IPS DF 6.9 (cell line): Measurements from ENCODE around the gene TELO2.

Experiments used
- DNase-seq: peaks from one replicate; pipeline ENCODE4 v3.0.0-alpha.2; 2013; ENCODE audit warnings: low read depth, low spot score
- H3K27ac ChIP-seq: one replicate; pipeline ENCODE4 v1.5.1; 2013; ENCODE audit warnings: low read length, control low read depth
- H3K27me3 ChIP-seq: 2 replicates; pipeline ENCODE4 v1.6.1; 2013; ENCODE audit warnings: mild to moderate bottlenecking, low read length; ENCODE audit not compliant: control insufficient read depth, insufficient read depth
- H3K36me3 ChIP-seq: 2 replicates; pipeline ENCODE4 v1.6.1; 2013; ENCODE audit warnings: low read length; ENCODE audit not compliant: control insufficient read depth, insufficient read depth
- H3K4me1 ChIP-seq: 2 replicates; pipeline ENCODE4 v1.6.1; 2013; ENCODE audit warnings: low read length; ENCODE audit not compliant: control insufficient read depth, insufficient read depth
- H3K4me3 ChIP-seq: 2 replicates; pipeline ENCODE4 v1.5.1; 2013; ENCODE audit warnings: mild to moderate bottlenecking, low read length
- H3K9me3 ChIP-seq: 2 replicates; pipeline ENCODE4 v1.6.1; 2013; ENCODE audit warnings: low read length, inconsistent platforms; ENCODE audit not compliant: control insufficient read depth, insufficient read depth
- WGBS: extraction: QIAGEN DNeasy Blood & Tissue Kit; methylation state at CpG from one replicate; pipeline ENCODE4 v1.1.7; 2013; ENCODE audit warnings: mixed read lengths, missing lambda C conversion rate; ENCODE audit not compliant: insufficient read length, insufficient coverage; 5-methylcytosine and 5-hydroxymethylcytosine counted together

Gene TELO2

DNA sequence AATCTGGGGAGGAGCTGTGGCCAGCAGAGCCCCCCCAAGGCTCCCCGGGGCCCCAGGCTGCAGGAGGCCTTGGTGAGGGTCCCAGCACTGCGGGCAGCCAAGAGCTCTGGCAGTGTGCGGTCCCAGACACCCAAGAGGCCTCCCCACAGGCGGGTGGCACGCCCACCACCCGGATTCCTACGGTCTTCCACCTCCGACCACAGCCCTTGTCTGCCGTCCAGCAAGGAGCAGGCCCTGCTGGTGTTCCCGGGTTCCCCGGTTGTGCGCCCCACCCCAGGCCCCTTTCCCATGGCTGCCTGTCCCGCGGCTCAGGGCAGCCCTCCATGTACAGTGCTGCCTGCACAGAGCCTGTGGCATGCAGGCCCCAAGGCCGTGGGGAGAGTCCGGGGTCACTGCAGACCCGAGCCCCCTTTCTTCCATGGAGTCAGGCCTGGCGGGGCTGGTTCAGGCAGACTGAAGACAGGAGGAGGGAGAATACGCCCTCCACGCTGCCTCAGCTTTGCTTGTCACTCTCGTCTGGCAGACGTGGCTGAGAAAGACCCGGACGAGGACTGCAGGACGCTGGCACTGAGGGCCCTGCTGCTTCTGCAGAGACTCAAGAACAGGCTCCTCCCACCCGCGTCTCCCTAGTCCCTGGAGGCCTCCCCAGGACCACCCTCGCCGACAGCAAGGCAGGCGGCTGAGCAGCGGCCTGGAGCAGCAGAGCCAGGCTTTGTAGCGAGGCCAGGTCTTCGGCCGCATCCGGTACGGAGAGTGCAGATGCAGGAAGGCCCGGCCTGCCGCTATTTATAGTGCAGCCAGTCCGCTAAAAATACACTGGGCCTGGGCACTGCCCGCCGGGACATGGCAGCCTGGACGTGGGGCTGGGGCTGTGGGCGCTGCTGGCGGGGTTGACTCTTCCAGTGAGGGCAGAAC lies 16.4 kb downstream of the TELO2 start:
- H3K27ac ChIP-seq = no peak overlapping the region
- H3K36me3 ChIP-seq = peaks cover 30% of the 10 kb centered on the region; the same call in 1 of the 2 replicates
- no CpG with 5 or more reads among the region's 44 CpGs for WGBS
- H3K4me3 ChIP-seq = no peak overlapping the region
- H3K9me3 ChIP-seq = no peaks in the 10 kb centered on the region
- H3K4me1 ChIP-seq = no peaks in the 10 kb centered on the region
- H3K27me3 ChIP-seq = no peaks in the 10 kb centered on the region
- DNase-seq = no peak

DNA sequence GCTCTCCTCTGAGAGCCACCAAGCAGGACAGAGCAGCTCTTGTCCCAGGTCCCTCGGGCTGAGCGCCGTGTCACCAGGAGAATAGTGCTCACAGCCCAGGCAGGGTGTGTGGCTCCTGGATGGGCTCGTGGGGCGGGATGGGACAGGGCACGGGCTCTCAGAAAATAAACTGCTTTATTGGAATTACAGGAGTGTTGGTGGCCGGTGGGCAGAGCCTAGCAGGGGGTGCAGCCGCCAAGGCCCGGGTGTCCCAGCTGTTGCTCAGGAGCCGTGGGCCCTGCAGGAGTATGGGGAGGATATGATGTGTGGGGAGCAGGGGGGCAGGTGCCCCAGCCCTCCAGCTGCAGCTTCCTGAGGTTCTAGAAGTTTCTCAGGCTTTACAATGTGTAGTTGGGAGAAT lies 17.1 kb downstream of the TELO2 start:
- H3K36me3 ChIP-seq = peaks cover 29% of the 10 kb centered on the region; the same call in 1 of the 2 replicates
- no peak overlapping the region for H3K27ac ChIP-seq
- H3K27me3 ChIP-seq = no peaks in the 10 kb centered on the region
- H3K4me1 ChIP-seq = no peaks in the 10 kb centered on the region
- no CpG with 5 or more reads among the region's 10 CpGs for WGBS
- H3K4me3 ChIP-seq = no peak overlapping the region
- DNase-seq = no peak
- no peaks in the 10 kb centered on the region for H3K9me3 ChIP-seq

DNA sequence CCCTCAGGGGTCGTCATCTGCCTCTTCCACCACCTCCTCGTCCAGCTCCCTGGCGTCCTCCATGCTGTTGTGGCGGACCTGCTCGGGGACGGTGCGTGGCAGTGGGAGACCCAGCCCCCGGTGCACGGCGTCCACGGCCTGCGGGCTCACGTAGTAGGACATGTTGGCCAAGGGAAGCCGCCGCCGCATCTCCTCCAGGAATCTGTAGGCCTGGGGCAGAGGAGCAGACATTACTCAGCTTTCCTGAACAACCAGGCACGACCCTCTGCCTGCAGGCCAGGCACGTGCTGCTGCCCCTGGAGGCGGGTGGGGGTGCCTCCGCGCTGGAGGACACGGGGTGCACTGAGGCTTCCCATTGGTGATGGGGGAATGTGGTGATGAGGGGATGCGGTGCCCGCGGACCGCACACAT lies 17.8 kb downstream of the TELO2 start:
- peaks cover 22% of the 10 kb centered on the region; the same call in 1 of the 2 replicates for H3K36me3 ChIP-seq
- H3K27ac ChIP-seq = no peak overlapping the region

DNA sequence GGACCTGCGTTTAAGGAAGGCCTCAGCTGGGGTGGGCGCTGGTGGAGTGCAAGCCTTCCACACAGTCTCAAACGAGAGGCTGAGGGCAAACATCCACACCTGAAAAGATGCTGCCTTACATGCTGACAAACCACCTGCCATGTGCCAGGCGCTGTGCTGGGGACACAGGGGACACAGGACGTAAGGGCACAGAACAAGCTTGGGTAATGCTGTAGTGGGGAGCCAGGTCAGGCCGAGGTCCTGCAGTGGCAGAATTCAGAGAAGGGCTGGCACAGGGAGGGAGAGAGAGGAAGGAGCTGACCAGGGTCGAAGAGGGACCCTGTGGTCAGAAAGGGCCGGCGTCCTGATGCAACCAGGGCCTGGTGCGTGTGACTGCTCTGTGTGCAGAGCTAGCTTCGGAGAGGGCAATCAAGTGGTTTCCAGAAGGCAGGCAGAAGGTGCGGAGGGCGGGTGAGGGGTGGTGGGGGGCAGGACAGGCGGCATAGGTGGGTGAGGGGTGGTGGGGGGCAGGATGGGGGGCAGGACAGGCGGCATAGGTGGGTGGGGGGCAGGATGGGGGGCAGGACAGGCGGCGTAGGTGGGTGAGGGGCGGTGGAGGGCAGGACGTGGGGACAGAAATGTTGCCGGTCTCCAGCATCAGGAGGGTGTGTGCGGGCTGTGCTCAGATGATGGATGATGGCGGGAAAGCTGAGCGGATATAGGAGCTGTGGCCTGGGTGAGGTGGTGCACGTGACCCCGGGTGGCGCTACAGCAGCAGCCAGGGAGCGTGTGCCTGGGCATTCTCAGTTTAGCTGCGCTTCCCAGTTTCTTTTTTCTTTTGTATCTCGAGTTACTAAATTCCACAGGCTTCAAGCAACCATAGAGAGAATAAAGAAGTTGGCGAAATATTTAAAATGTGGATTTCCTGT lies 18.8 kb downstream of the TELO2 start:
- H3K4me3 ChIP-seq = no peak overlapping the region
- no peaks in the 10 kb centered on the region for H3K9me3 ChIP-seq
- peaks cover 17% of the 10 kb centered on the region; the same call in 1 of the 2 replicates for H3K36me3 ChIP-seq
- H3K27me3 ChIP-seq = no peaks in the 10 kb centered on the region
- DNase-seq = no peak
- WGBS = no CpG with 5 or more reads among the region's 30 CpGs
- no peaks in the 10 kb centered on the region for H3K4me1 ChIP-seq
- H3K27ac ChIP-seq = no peak overlapping the region

More for the DNA sequence above, 17.8 kb downstream of the TELO2 start:
- DNase-seq = no peak
- no peaks in the 10 kb centered on the region for H3K4me1 ChIP-seq
- H3K4me3 ChIP-seq = no peak overlapping the region
- H3K9me3 ChIP-seq = no peaks in the 10 kb centered on the region
- no CpG with 5 or more reads among the region's 26 CpGs for WGBS
- no peaks in the 10 kb centered on the region for H3K27me3 ChIP-seq

DNA sequence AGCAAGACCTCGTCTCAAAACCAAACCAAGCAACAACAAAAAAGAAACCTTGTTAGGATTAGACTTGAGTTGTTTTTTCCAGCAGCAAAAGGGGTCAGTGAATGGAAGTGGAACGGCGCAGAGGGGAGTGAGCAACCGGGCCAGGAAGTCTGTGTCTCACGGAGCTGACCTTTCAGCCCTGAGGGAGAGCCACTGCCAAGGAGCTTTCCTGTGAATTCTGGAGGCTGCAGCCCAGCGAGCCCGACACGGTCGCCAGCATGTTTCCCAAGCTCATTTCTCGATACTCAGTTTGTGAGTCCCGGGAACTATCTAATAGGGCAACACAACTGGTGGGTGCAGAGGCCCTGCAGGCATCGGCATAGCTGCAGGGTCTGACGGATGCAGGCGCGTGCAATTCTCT lies 19.6 kb downstream of the TELO2 start:
- no peak overlapping the region for H3K27ac ChIP-seq
- no CpG with 5 or more reads among the region's 15 CpGs for WGBS
- no peak for DNase-seq
- no peaks in the 10 kb centered on the region for H3K27me3 ChIP-seq
- peaks cover 12% of the 10 kb centered on the region; the same call in 1 of the 2 replicates for H3K36me3 ChIP-seq
- H3K9me3 ChIP-seq = no peaks in the 10 kb centered on the region
- H3K4me1 ChIP-seq = no peaks in the 10 kb centered on the region
- H3K4me3 ChIP-seq = no peak overlapping the region

DNA sequence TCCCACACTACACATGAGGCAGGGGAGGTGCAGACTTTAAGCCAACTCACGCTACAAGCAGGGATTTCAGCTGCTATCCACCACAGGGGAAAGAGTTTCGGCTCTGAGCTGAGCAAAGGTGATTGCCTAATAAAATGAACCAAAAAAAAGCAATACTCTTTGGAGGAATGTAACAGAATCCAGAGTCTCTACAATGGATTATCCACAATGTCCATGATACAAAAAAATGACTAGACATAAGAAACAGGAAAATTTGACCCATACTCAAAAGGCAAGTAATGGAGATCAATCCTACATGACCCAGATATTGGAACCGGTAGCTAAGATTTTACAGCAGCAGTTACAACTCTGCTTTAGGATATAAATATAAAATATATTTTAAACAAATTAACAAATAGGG lies 21.3 kb downstream of the TELO2 start:
- peaks cover 8% of the 10 kb centered on the region; the same call in 1 of the 2 replicates for H3K36me3 ChIP-seq
- no peaks in the 10 kb centered on the region for H3K27me3 ChIP-seq
- H3K4me1 ChIP-seq = no peaks in the 10 kb centered on the region
- no peaks in the 10 kb centered on the region for H3K9me3 ChIP-seq
- H3K27ac ChIP-seq = no peak overlapping the region
- no peak overlapping the region for H3K4me3 ChIP-seq
- DNase-seq = no peak
- no CpG with 5 or more reads among the region's 3 CpGs for WGBS

DNA sequence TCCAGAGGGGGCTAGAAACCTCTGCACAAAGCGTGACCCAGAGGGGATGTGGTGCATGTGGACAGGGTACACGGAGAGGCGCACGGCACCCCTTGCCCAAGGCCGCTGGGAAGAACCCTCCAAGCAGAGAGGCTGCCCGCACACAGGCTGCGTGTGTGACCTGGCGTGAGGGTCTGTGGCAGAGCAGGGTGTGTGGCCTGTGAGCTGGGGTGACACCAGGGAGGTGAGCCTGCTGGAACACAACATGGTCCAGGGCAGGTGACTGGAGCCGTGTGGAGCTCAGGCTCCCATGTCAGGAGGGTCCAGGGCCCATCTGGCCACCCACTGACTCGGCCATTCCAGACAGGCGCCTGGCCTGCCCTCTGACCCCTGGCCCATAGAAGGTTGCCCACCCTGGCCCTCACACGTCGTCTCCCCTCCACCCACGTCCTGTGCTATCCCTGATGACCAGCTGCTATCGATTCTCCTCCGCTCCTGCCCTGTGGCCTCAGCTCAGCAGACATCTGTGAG lies 25.5 kb downstream of the TELO2 start:
- no peak overlapping the region for H3K4me3 ChIP-seq
- no peaks in the 10 kb centered on the region for H3K9me3 ChIP-seq
- no peak for DNase-seq
- H3K4me1 ChIP-seq = no peaks in the 10 kb centered on the region
- no peaks in the 10 kb centered on the region for H3K36me3 ChIP-seq
- no peaks in the 10 kb centered on the region for H3K27me3 ChIP-seq
- H3K27ac ChIP-seq = no peak overlapping the region
- WGBS = no CpG with 5 or more reads among the region's 16 CpGs

DNA sequence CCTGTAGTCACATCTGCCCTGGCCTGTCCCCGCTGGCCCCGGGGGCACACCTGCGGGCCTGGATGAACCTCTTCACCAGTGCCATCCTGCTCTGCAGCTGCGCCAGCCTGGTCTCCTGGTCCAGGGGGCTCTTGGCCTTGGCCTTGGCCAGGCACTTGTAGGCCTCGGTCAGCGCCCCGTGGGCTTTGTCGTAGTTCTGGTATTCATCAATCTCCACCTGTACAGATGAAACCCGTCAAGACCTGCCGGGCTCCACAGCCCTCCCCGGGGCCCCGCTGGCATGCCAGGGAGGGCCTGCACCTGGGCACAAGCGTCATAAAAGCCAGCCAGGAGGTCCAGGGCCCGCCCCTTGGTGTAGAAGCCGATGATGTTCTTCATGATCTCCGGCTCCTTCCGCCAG lies 26.7 kb downstream of the TELO2 start:
- Histone ChIP-seq H3K27ac (no peak overlapping the region), H3K4me1 (no peaks in the 10 kb centered on the region), H3K9me3 (no peaks in the 10 kb centered on the region), H3K27me3 (no peaks in the 10 kb centered on the region), H3K36me3 (no peaks in the 10 kb centered on the region), H3K4me3 (no peak overlapping the region)
- no CpG with 5 or more reads among the region's 17 CpGs for WGBS
- DNase-seq = no peak

DNA sequence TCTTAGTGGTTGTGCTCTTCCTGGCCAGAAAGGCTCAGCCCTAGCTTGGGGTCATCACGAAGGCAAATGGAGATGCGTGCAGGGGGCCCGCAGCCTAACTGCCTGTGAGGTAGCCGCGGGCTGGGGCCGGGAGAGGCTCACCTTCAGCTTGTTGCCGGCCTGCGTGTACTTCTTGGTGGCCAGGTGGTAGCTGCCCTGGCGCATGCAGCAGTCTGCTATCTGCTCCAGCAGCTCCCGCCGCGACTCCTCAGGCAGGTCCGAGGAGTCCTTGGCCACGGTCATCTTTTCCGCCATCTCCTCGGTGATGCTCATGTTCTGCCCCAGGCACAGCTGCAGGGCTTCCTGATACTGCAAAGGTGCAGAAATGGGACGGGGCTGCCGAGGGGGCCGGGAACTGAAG lies 27.3 kb downstream of the TELO2 start:
- Histone ChIP-seq H3K27ac (no peak overlapping the region), H3K27me3 (no peaks in the 10 kb centered on the region)
- no CpG with 5 or more reads among the region's 19 CpGs for WGBS

DNA sequence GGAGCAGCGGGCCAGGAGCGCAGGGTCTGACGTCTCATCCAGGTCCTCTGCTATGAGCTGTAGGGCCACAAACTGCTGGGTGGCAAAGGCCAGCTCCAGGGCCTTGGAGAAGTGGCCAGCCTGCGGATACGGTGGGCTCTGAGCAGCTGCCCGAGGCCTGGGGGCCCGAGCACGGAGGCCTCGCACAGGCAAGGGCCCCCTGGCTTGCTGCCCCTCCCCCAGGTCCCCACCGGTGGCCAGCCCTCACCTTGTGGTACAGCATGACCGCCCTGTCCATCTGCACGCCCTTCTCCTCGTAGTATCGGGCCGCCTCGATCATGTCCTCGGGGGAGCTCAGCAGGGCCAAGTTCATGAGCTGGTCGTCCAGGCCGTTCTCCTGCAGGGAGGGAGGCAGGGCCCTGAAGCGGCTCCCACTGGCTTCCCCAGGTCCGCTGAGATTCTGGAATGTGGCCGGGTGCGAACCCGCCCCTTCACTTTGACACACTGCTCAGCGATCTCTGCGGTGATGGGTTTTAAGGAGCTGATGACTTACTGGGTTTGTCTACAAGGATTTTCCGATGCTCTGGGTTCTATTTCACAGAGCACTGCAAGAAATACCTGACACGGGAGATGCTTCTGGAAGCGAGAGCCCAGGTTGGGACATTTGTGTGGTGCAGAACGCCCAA lies 30.6 kb downstream of the TELO2 start:
- Histone ChIP-seq H3K27me3 (no peaks in the 10 kb centered on the region), H3K9me3 (no peaks in the 10 kb centered on the region), H3K4me1 (no peaks in the 10 kb centered on the region), H3K36me3 (no peaks in the 10 kb centered on the region), H3K4me3 (no peak overlapping the region), H3K27ac (no peak overlapping the region)
- WGBS = no CpG with 5 or more reads among the region's 30 CpGs
- no peak for DNase-seq

More for the DNA sequence above, 27.3 kb downstream of the TELO2 start:
- Histone ChIP-seq H3K4me1 (no peaks in the 10 kb centered on the region), H3K4me3 (no peak overlapping the region), H3K9me3 (no peaks in the 10 kb centered on the region), H3K36me3 (no peaks in the 10 kb centered on the region)
- DNase-seq = no peak
